IMR-90 (cell line): ENCODE measurements around the gene XCR1. TPM values are rescaled to one million over a fixed set of nuclear protein-coding genes. Genes with fewer than 3 reads are reported as not detected.
"Not testable (repeated sequence)": the region's sequence is repeated elsewhere in the genome, so short reads cannot be mapped to it uniquely, and the experiment has no call there.

Source experiments
- ATAC-seq: fragments of 200-7000 bp; cut with Tn5 transposase; 2 replicates; pipeline ENCODE4 v1.9.1; 2020; ENCODE audit warnings: low read depth, mild to moderate bottlenecking, moderate library complexity
- BruUV-seq: library from RNA; stranded (reverse); fragments of 400-500 nt; replicated peaks from 2 replicates; lab custom pipeline; 2021; lab: Mats Ljungman, UMichigan
- CTCF ChIA-PET: fragments of 300-600 bp; formaldehyde crosslinking; extraction: SDS; loops from one replicate; lab custom pipeline; 2021; ENCODE audit warnings: antibody characterized with exemption; lab: Yijun Ruan, JAX
- POLR2A ChIA-PET: fragments of 300-600 bp; sonication (Branson Sonifier 250); formaldehyde crosslinking; loops from one replicate; lab custom pipeline; 2022; ENCODE audit warnings: antibody characterized with exemption; ENCODE audit not compliant: unreplicated experiment; lab: Charles Lee
- DNase-seq: peaks from one replicate; pipeline ENCODE4 v3.0.0; 2013
- H2AFZ ChIP-seq: replicated peaks from 2 replicates; pipeline ENCODE3; 2013; ENCODE audit warnings: low read length, mild to moderate bottlenecking; ENCODE audit not compliant: poor library complexity
- H2AK5ac ChIP-seq: 2 replicates; pipeline ENCODE4 v1.6.1; 2013; ENCODE audit warnings: low read depth, low read length, inconsistent platforms
- H2AK9ac ChIP-seq: replicated peaks from 2 replicates; pipeline ENCODE3; 2013; ENCODE audit warnings: mild to moderate bottlenecking, low read depth, low read length, moderate library complexity; ENCODE audit not compliant: poor library complexity
- H2BK120ac ChIP-seq: 2 replicates; pipeline ENCODE4 v1.6.1; 2013; ENCODE audit warnings: low read depth, low read length, inconsistent platforms
- H2BK15ac ChIP-seq: 3 replicates; pipeline ENCODE4 v1.6.1; 2013; ENCODE audit warnings: low read depth, low read length, inconsistent platforms
- H2BK20ac ChIP-seq: 2 replicates; pipeline ENCODE4 v1.6.1; 2013; ENCODE audit warnings: low read depth, mild to moderate bottlenecking, inconsistent platforms, low read length, moderate library complexity
- H2BK5ac ChIP-seq: 2 replicates; pipeline ENCODE4 v1.6.1; 2013; ENCODE audit warnings: mild to moderate bottlenecking, low read depth, low read length, inconsistent platforms; ENCODE audit not compliant: poor library complexity, severe bottlenecking
- H3K14ac ChIP-seq: replicated peaks from 2 replicates; pipeline ENCODE4 v1.6.1; 2013; ENCODE audit warnings: low read depth, low read length, inconsistent platforms
- H3K18ac ChIP-seq: 2 replicates; pipeline ENCODE4 v1.6.1; 2013; ENCODE audit warnings: low read depth, low read length, control low read depth
- H3K23ac ChIP-seq: 2 replicates; pipeline ENCODE4 v1.6.1; 2013; ENCODE audit warnings: low read depth, low read length, inconsistent platforms
- H3K27ac ChIP-seq: 2 replicates; pipeline ENCODE4 v1.5.1; 2013; ENCODE audit warnings: mild to moderate bottlenecking, control low read depth, low read length; ENCODE audit not compliant: insufficient read depth
- H3K27me3 ChIP-seq: 2 replicates; pipeline ENCODE4 v1.6.1; 2013; ENCODE audit warnings: low read length; ENCODE audit not compliant: control insufficient read depth, insufficient read depth
- H3K36me3 ChIP-seq: 2 replicates; pipeline ENCODE4 v1.6.1; 2013; ENCODE audit warnings: low read length, mixed read lengths; ENCODE audit not compliant: control insufficient read depth, insufficient read depth
- H3K4ac ChIP-seq: 2 replicates; pipeline ENCODE4 v1.6.1; 2013; ENCODE audit warnings: low read depth, low read length, inconsistent platforms
- H3K4me1 ChIP-seq: 2 replicates; pipeline ENCODE4 v1.6.1; 2013; ENCODE audit warnings: low read length, mixed read lengths; ENCODE audit not compliant: control insufficient read depth, insufficient read depth
- H3K4me2 ChIP-seq: 2 replicates; pipeline ENCODE4 v1.6.1; 2013; ENCODE audit warnings: low read depth, mild to moderate bottlenecking, control low read depth, low read length, moderate library complexity
- H3K4me3 ChIP-seq: 2 replicates; pipeline ENCODE4 v1.5.1; 2013; ENCODE audit warnings: low read depth, mild to moderate bottlenecking, control low read depth, low read length, moderate library complexity; ENCODE audit not compliant: insufficient read depth
- H3K56ac ChIP-seq: 2 replicates; pipeline ENCODE4 v1.6.1; 2013; ENCODE audit warnings: low read length, inconsistent platforms; ENCODE audit not compliant: insufficient read depth; ENCODE audit errors: extremely low read depth
- H3K79me1 ChIP-seq, 2 experiments: 2 replicates each; pipeline ENCODE4 v1.6.1; 2013; ENCODE audit warnings: low read length in 2 of 2, inconsistent platforms in 1 of 2, low read depth in 1 of 2
- H3K9ac ChIP-seq: 2 replicates; pipeline ENCODE4 v1.6.1; 2013; ENCODE audit warnings: low read depth, low read length, control low read depth
- H3K9me1 ChIP-seq: 2 replicates; pipeline ENCODE4 v1.6.1; 2013; ENCODE audit warnings: low read length, inconsistent platforms; ENCODE audit not compliant: insufficient read depth
- H3K9me3 ChIP-seq: 2 replicates; pipeline ENCODE4 v1.6.1; 2013; ENCODE audit warnings: low read length; ENCODE audit not compliant: control insufficient read depth, insufficient read depth
- H4K20me1 ChIP-seq: 2 replicates; pipeline ENCODE4 v1.6.1; 2013; ENCODE audit warnings: low read length, inconsistent platforms; ENCODE audit not compliant: insufficient read depth
- H4K5ac ChIP-seq: 2 replicates; pipeline ENCODE4 v1.6.1; 2013; ENCODE audit warnings: mild to moderate bottlenecking, low read depth, low read length, control low read depth
- H4K8ac ChIP-seq, 2 experiments: 2 replicates each; pipeline ENCODE4 v1.6.1; 2013; ENCODE audit warnings: low read depth in 2 of 2, low read length in 2 of 2, control low read depth in 1 of 2, inconsistent platforms in 1 of 2
- H4K91ac ChIP-seq: 2 replicates; pipeline ENCODE4 v1.6.1; 2013; ENCODE audit warnings: low read depth, low read length, inconsistent platforms; ENCODE audit not compliant: insufficient read depth
- WGBS, 2 experiments: methylation state at CpG; one replicate each; pipeline versions ENCODE4 v1.1.5 to v1.1.7; 2013; ENCODE audit warnings: missing lambda C conversion rate in 2 of 2; ENCODE audit not compliant: insufficient read length in 1 of 2; ENCODE audit errors: extremely low coverage in 2 of 2; 5-methylcytosine and 5-hydroxymethylcytosine counted together
- dilution Hi-C: fragments of 300-500 bp; cut with HindIII; formaldehyde crosslinking; loops from one replicate; pipeline ENCODE4 v1.14.3; 2018; ENCODE audit warnings: low sequenced_read_pairs; ENCODE audit not compliant: unreplicated experiment
- in situ Hi-C: fragments of 300-500 bp; cut with MboI; formaldehyde crosslinking; loops from 3 replicates; pipeline ENCODE4 v1.14.3; 2019; ENCODE audit warnings: low sequenced_read_pairs, inconsistent platforms, mixed read lengths
- intact Hi-C: fragments of 100-400 bp; cut with micrococcal nuclease; formaldehyde crosslinking; loops from 2 replicates; pipeline ENCODE4 v1.10.0; 2022
- polyA plus RNA-seq, 3 experiments: library from polyadenylated mRNA; depleted of rRNA; stranded (reverse); fragments of >200 nt; gene quantifications; 2 replicates each; pipeline ENCODE4 v1.2.3, GENCODE V29; 2012; ENCODE audit warnings: low replicate concordance in 1 of 3
- total RNA-seq: library from RNA; depleted of rRNA; stranded (reverse); fragments of >200 nt; gene quantifications from 2 replicates; pipeline ENCODE4 v1.2.3, GENCODE V29; 2012

XCR1 gene
- total and polyA plus RNA-seq, 2 of the 4 experiments (the other 2 are of a cell fraction), result not detected

- intact Hi-C loops, H4K5ac ChIP-seq, H2BK20ac ChIP-seq, H2BK15ac ChIP-seq, ATAC-seq, H2AK5ac ChIP-seq, H2AK9ac ChIP-seq, H2BK120ac ChIP-seq, H3K9me3 ChIP-seq, dilution Hi-C loops, BruUV-seq, H4K8ac ChIP-seq, H4K20me1 ChIP-seq, H2BK5ac ChIP-seq, H3K27me3 ChIP-seq, H4K91ac ChIP-seq, H3K18ac ChIP-seq, H3K4ac ChIP-seq, H3K4me3 ChIP-seq, H3K36me3 ChIP-seq, in situ Hi-C loops, H3K9ac ChIP-seq, H3K14ac ChIP-seq, POLR2A ChIA-PET, H3K4me2 ChIP-seq, H3K23ac ChIP-seq, CTCF ChIA-PET, H3K56ac ChIP-seq, H3K27ac ChIP-seq, DNase-seq, H2AFZ ChIP-seq: not testable (repeated sequence)
- Histone ChIP-seq H3K9me1 (peaks cover 18% of the 10 kb centered on the region), H3K4me1 (peaks cover 11% of the 10 kb centered on the region), H3K79me1 (peaks cover 11 to 32% of the 10 kb centered on the region in 2 experiments)
- WGBS, 2 experiments, result no CpG with 5 or more reads among the region's 19 CpGs
Observed at GRCh38 chr3:45997499-45997898, 29.8 kb downstream of the XCR1 start.
